GM23338 (cell line): ENCODE results near the gene SLC25A47. TPM values are rescaled to one million over a fixed set of nuclear protein-coding genes. Genes with fewer than 3 reads are reported as not detected.

ENCODE experiments used
- ATAC-seq: fragments of 200-7000 bp; cut with Tn5 transposase; 3 replicates; pipeline ENCODE4 v1.9.1; 2020
- DNase-seq: peaks from one replicate; pipeline ENCODE4 v3.0.0-alpha.2; 2015; ENCODE audit warnings: low spot score
- H2AFZ ChIP-seq: fragments of 200-600 bp; sonication (generic); 2 replicates; pipeline ENCODE4 v1.8.0; 2016; ENCODE audit warnings: antibody characterized with exemption, mild to moderate bottlenecking, moderate library complexity
- H3F3A ChIP-seq: fragments of 200-600 bp; sonication (generic); replicated peaks from 2 replicates; pipeline ENCODE4 v1.8.0; 2017; ENCODE audit warnings: antibody characterized with exemption, mixed run types, low read depth
- H3K27ac ChIP-seq: fragments of 200-600 bp; sonication (generic); 2 replicates; pipeline ENCODE4 v1.6.1; 2016; ENCODE audit warnings: low read depth
- H3K27me3 ChIP-seq: fragments of 200-600 bp; sonication (generic); 2 replicates; pipeline ENCODE4 v1.8.0; 2016; ENCODE audit warnings: mild to moderate bottlenecking, mixed run types, moderate library complexity; ENCODE audit not compliant: insufficient read depth
- H3K36me3 ChIP-seq: fragments of 200-600 bp; sonication (generic); 2 replicates; pipeline ENCODE4 v1.8.0; 2016; ENCODE audit warnings: mild to moderate bottlenecking; ENCODE audit not compliant: insufficient read depth
- H3K4me1 ChIP-seq: fragments of 200-600 bp; sonication (generic); 2 replicates; pipeline ENCODE4 v1.8.0; 2016; ENCODE audit warnings: mild to moderate bottlenecking, moderate library complexity; ENCODE audit not compliant: insufficient read depth
- H3K4me2 ChIP-seq: fragments of 200-600 bp; sonication (generic); 2 replicates; pipeline ENCODE4 v1.7.1; 2017; ENCODE audit warnings: mixed run types
- H3K4me3 ChIP-seq: fragments of 200-600 bp; sonication (generic); 2 replicates; pipeline ENCODE4 v1.6.1; 2016; ENCODE audit warnings: mixed run types
- H3K79me2 ChIP-seq: fragments of 200-600 bp; sonication (generic); replicated peaks from 2 replicates; pipeline ENCODE4 v1.8.0; 2017; ENCODE audit warnings: mild to moderate bottlenecking; ENCODE audit not compliant: insufficient read depth
- H3K9me2 ChIP-seq: fragments of 200-600 bp; sonication (generic); 2 replicates; pipeline ENCODE4 v1.8.0; 2017; ENCODE audit not compliant: insufficient read depth
- H4K20me1 ChIP-seq: fragments of 200-600 bp; sonication (generic); replicated peaks from 2 replicates; pipeline ENCODE4 v1.8.0; 2017; ENCODE audit warnings: mild to moderate bottlenecking; ENCODE audit not compliant: insufficient read depth
- H3K27ac Mint-ChIP-seq: 2 replicates; pipeline ENCODE4 v1.8.0; 2020; ENCODE audit warnings: inconsistent platforms, mild to moderate bottlenecking, moderate library complexity, mixed read lengths
- H3K27me3 Mint-ChIP-seq: 3 replicates; pipeline ENCODE4 v1.8.0; 2022; ENCODE audit warnings: low read depth, mild to moderate bottlenecking, moderate library complexity, mixed read lengths, inconsistent platforms; ENCODE audit not compliant: insufficient read depth, poor library complexity
- H3K36me3 Mint-ChIP-seq: 3 replicates; pipeline ENCODE4 v1.8.0; 2021; ENCODE audit warnings: low read depth, mild to moderate bottlenecking, inconsistent platforms, moderate library complexity, mixed read lengths
- H3K4me1 Mint-ChIP-seq: 3 replicates; pipeline ENCODE4 v1.8.0; 2020; ENCODE audit warnings: mild to moderate bottlenecking, inconsistent platforms, mixed read lengths
- H3K4me3 Mint-ChIP-seq: 3 replicates; pipeline ENCODE4 v1.8.0; 2021; ENCODE audit warnings: moderate library complexity, mild to moderate bottlenecking, inconsistent platforms, mixed read lengths
- H3K9me3 Mint-ChIP-seq: 3 replicates; pipeline ENCODE4 v1.8.0; 2020; ENCODE audit warnings: moderate library complexity, mild to moderate bottlenecking, inconsistent platforms, mixed read lengths
- CREB1 ChIP-seq: fragments of 250-450 bp; sonication (Bioruptor Pico); IDR thresholded peaks from 2 replicates; pipeline ENCODE4 v1.5.0; 2020; ENCODE audit warnings: low read depth, mild to moderate bottlenecking, moderate library complexity
- NANOG ChIP-seq: IDR thresholded peaks from 2 replicates; pipeline ENCODE4 v1.6.1; 2016; ENCODE audit warnings: antibody characterized with exemption, borderline replicate concordance
- ZNF114 ChIP-seq: fragments of 250-450 bp; sonication (Bioruptor Pico); IDR thresholded peaks from 2 replicates; pipeline ENCODE4 v1.5.0; 2020; ENCODE audit warnings: mild to moderate bottlenecking, moderate library complexity
- ZNF331 ChIP-seq: fragments of 250-450 bp; sonication (Bioruptor Pico); IDR thresholded peaks from 2 replicates; pipeline ENCODE4 v1.5.0; 2020; ENCODE audit warnings: low read depth, mild to moderate bottlenecking, moderate library complexity
- polyA plus RNA-seq: library from polyadenylated mRNA; unstranded; fragments of >200 nt; fragmentation: Nextera tagmentation; extraction: Ambion mirVana; gene quantifications from 2 replicates; pipeline ENCODE4 v1.2.1, GENCODE V29; 2016
- total RNA-seq: library from RNA; depleted of rRNA; stranded (reverse); fragments of >200 nt; shearing (Covaris generic); gene quantifications from 2 replicates; pipeline ENCODE4 v1.2.3, GENCODE V29; 2014
- TF ChIP-seq, protein P1 (sequence below): fragments of 250-450 bp; sonication (Bioruptor Pico); IDR thresholded peaks from 2 replicates; pipeline ENCODE4 v1.5.0; 2020; ENCODE audit warnings: mild to moderate bottlenecking, moderate library complexity
- TF ChIP-seq, protein P2 (sequence below): IDR thresholded peaks from one replicate; pipeline ENCODE4 v1.6.1; 2018; ENCODE audit warnings: antibody characterized with exemption; ENCODE audit not compliant: unreplicated experiment

SLC25A47 gene
- total and polyA plus RNA-seq, 2 experiments from 2014 or later: not detected

DNA sequence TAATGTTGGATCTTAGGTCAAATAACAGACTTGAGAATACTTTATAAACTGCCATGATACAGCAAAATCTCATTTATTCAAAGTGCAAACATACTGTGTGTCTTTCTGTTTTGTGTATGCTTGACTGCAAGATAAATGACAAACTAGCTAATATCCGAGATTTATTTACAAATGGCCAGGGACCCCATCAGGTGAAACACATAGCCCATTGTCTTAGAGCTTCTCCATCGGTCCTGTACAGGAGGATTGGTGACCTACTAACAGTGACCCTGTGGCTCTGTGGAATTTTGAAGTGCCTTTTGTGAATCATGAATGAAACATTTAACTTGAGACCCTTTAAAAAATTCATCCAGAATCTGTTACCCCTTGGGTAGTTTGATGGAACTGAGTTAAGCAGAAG, 44.0 kb upstream of the SLC25A47 start (continued):
- TF ChIP-seq, protein P1, sequence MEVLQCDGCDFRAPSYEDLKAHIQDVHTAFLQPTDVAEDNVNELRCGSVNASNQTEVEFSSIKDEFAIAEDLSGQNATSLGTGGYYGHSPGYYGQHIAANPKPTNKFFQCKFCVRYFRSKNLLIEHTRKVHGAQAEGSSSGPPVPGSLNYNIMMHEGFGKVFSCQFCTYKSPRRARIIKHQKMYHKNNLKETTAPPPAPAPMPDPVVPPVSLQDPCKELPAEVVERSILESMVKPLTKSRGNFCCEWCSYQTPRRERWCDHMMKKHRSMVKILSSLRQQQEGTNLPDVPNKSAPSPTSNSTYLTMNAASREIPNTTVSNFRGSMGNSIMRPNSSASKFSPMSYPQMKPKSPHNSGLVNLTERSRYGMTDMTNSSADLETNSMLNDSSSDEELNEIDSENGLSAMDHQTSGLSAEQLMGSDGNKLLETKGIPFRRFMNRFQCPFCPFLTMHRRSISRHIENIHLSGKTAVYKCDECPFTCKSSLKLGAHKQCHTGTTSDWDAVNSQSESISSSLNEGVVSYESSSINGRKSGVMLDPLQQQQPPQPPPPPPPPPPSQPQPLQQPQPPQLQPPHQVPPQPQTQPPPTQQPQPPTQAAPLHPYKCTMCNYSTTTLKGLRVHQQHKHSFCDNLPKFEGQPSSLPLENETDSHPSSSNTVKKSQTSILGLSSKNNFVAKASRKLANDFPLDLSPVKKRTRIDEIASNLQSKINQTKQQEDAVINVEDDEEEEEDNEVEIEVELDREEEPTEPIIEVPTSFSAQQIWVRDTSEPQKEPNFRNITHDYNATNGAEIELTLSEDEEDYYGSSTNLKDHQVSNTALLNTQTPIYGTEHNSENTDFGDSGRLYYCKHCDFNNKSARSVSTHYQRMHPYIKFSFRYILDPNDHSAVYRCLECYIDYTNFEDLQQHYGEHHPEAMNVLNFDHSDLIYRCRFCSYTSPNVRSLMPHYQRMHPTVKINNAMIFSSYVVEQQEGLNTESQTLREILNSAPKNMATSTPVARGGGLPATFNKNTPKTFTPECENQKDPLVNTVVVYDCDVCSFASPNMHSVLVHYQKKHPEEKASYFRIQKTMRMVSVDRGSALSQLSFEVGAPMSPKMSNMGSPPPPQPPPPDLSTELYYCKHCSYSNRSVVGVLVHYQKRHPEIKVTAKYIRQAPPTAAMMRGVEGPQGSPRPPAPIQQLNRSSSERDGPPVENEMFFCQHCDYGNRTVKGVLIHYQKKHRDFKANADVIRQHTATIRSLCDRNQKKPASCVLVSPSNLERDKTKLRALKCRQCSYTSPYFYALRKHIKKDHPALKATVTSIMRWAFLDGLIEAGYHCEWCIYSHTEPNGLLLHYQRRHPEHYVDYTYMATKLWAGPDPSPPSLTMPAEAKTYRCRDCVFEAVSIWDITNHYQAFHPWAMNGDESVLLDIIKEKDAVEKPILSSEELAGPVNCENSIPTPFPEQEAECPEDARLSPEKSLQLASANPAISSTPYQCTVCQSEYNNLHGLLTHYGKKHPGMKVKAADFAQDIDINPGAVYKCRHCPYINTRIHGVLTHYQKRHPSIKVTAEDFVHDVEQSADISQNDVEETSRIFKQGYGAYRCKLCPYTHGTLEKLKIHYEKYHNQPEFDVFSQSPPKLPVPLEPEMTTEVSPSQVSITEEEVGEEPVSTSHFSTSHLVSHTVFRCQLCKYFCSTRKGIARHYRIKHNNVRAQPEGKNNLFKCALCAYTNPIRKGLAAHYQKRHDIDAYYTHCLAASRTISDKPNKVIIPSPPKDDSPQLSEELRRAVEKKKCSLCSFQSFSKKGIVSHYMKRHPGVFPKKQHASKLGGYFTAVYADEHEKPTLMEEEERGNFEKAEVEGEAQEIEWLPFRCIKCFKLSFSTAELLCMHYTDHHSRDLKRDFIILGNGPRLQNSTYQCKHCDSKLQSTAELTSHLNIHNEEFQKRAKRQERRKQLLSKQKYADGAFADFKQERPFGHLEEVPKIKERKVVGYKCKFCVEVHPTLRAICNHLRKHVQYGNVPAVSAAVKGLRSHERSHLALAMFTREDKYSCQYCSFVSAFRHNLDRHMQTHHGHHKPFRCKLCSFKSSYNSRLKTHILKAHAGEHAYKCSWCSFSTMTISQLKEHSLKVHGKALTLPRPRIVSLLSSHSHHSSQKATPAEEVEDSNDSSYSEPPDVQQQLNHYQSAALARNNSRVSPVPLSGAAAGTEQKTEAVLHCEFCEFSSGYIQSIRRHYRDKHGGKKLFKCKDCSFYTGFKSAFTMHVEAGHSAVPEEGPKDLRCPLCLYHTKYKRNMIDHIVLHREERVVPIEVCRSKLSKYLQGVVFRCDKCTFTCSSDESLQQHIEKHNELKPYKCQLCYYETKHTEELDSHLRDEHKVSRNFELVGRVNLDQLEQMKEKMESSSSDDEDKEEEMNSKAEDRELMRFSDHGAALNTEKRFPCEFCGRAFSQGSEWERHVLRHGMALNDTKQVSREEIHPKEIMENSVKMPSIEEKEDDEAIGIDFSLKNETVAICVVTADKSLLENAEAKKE (CRISPR knock-in tag): no peak
- no peak for TF ChIP-seq ZNF114 (CRISPR knock-in tag)

DNA sequence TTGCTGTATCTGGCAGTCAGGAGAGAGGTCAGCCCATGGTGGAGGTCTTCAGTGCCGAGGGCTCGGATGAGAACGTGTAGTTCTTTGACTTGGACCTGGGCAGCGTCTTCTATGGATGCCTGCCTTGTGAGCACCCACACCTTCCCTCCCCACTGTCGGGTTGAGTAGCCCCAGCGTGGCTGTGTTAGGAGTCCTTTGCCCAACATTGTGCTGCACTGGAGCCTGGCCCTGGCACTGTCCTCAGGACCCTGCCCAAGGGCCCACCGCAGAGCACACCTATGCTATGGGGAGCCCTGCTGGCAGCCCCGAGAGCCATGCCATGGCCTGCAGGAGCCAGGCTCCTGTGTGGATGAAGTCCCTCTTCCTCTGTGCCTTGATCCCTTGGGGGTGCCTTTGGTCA, 43.6 kb upstream of the SLC25A47 start:
- H3K4me1 Mint-ChIP-seq: peaks cover 57% of the 10 kb centered on the region
- no peaks in the 10 kb centered on the region for H3K9me3 Mint-ChIP-seq
- peaks cover 48% of the 10 kb centered on the region for H3K4me1 ChIP-seq
- peaks cover 82% of the 10 kb centered on the region for H3K79me2 ChIP-seq
- no peak overlapping the region for H2AFZ ChIP-seq
- no peak overlapping the region for H3K4me2 ChIP-seq
- H3K27ac Mint-ChIP-seq: no peak overlapping the region
- peak; percentile 10; the same call in 1 of the 3 replicates for ATAC-seq
- peaks cover 8% of the 10 kb centered on the region for H3K27me3 Mint-ChIP-seq
- peaks cover 34% of the 10 kb centered on the region; the same call in 1 of the 2 replicates for H3F3A ChIP-seq
- no peak for DNase-seq
- no peak overlapping the region for H3K4me3 ChIP-seq
- H3K27me3 ChIP-seq: no peaks in the 10 kb centered on the region
- H3K36me3 ChIP-seq: peaks cover 5% of the 10 kb centered on the region
- H3K27ac ChIP-seq: no peak overlapping the region
- H3K9me2 ChIP-seq: no peaks in the 10 kb centered on the region
- H3K4me3 Mint-ChIP-seq: no peak overlapping the region; the same call in 2 of the 3 replicates
- H4K20me1 ChIP-seq: peaks cover 49% of the 10 kb centered on the region
- peaks cover 27% of the 10 kb centered on the region for H3K36me3 Mint-ChIP-seq
- TF ChIP-seq CREB1 (CRISPR knock-in tag): no peak
- no peak for TF ChIP-seq NANOG
- TF ChIP-seq, protein P1 (CRISPR knock-in tag): no peak
- no peak for TF ChIP-seq ZNF331 (CRISPR knock-in tag)
- TF ChIP-seq, protein P2, sequence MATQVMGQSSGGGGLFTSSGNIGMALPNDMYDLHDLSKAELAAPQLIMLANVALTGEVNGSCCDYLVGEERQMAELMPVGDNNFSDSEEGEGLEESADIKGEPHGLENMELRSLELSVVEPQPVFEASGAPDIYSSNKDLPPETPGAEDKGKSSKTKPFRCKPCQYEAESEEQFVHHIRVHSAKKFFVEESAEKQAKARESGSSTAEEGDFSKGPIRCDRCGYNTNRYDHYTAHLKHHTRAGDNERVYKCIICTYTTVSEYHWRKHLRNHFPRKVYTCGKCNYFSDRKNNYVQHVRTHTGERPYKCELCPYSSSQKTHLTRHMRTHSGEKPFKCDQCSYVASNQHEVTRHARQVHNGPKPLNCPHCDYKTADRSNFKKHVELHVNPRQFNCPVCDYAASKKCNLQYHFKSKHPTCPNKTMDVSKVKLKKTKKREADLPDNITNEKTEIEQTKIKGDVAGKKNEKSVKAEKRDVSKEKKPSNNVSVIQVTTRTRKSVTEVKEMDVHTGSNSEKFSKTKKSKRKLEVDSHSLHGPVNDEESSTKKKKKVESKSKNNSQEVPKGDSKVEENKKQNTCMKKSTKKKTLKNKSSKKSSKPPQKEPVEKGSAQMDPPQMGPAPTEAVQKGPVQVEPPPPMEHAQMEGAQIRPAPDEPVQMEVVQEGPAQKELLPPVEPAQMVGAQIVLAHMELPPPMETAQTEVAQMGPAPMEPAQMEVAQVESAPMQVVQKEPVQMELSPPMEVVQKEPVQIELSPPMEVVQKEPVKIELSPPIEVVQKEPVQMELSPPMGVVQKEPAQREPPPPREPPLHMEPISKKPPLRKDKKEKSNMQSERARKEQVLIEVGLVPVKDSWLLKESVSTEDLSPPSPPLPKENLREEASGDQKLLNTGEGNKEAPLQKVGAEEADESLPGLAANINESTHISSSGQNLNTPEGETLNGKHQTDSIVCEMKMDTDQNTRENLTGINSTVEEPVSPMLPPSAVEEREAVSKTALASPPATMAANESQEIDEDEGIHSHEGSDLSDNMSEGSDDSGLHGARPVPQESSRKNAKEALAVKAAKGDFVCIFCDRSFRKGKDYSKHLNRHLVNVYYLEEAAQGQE: no peak
